ENCODE results near the gene GMDS.

GMDS gene

GRCh38 chr6:1737463-1738311 lies 507.7 kb downstream of the GMDS start:
- in situ Hi-C loops (cut with MboI; ENCODE audit: low pct_unique_long_range_greater_than_20kb, low sequenced_read_pairs) = no loop called here
- DNase-seq = no peak

- DNase-seq = no peak
- in situ Hi-C loops (cut with MboI; ENCODE audit: low pct_unique_long_range_greater_than_20kb, low sequenced_read_pairs) = no loop called here
These were observed 508.9 kb downstream of the GMDS start for GRCh38 chr6:1736346-1737105.

GRCh38 chr6:1735239-1735803 lies 510.1 kb downstream of the GMDS start:
- in situ Hi-C loops (cut with MboI; ENCODE audit: low pct_unique_long_range_greater_than_20kb, low sequenced_read_pairs) = no loop called here
- DNase-seq = no peak

GRCh38 chr6:1730882-1731281 lies 514.5 kb downstream of the GMDS start:
- in situ Hi-C loops (cut with MboI; ENCODE audit: low pct_unique_long_range_greater_than_20kb, low sequenced_read_pairs) = no loop called here

GRCh38 chr6:1729750-1730140 lies 515.7 kb downstream of the GMDS start:
- DNase-seq = no peak
- in situ Hi-C loops (cut with MboI; ENCODE audit: low pct_unique_long_range_greater_than_20kb, low sequenced_read_pairs) = no loop called here

More at GRCh38 chr6:1730882-1731281, 514.5 kb downstream of the GMDS start:
- no peak for DNase-seq

GRCh38 chr6:1729133-1729749 lies 516.2 kb downstream of the GMDS start:
- no peak for DNase-seq
- in situ Hi-C loops (cut with MboI; ENCODE audit: low pct_unique_long_range_greater_than_20kb, low sequenced_read_pairs) = no loop called here

- no peak for DNase-seq
- in situ Hi-C loops (cut with MboI; ENCODE audit: low pct_unique_long_range_greater_than_20kb, low sequenced_read_pairs) = no loop called here
These were observed 519.0 kb downstream of the GMDS start for GRCh38 chr6:1726341-1726768.

- in situ Hi-C loops (cut with MboI; ENCODE audit: low pct_unique_long_range_greater_than_20kb, low sequenced_read_pairs) = no loop called here
- no peak for DNase-seq
These were observed 520.8 kb downstream of the GMDS start for GRCh38 chr6:1724616-1725015.

- in situ Hi-C loops (cut with MboI; ENCODE audit: low pct_unique_long_range_greater_than_20kb, low sequenced_read_pairs) = no loop called here
- no peak for DNase-seq
These were observed 521.3 kb downstream of the GMDS start for GRCh38 chr6:1724124-1724523.

- in situ Hi-C loops (cut with MboI; ENCODE audit: low pct_unique_long_range_greater_than_20kb, low sequenced_read_pairs) = no loop called here
- no peak for DNase-seq
These were observed 522.6 kb downstream of the GMDS start for GRCh38 chr6:1722801-1723200.

GRCh38 chr6:1720620-1721322 lies 524.6 kb downstream of the GMDS start:
- DNase-seq = no peak
- in situ Hi-C loops (cut with MboI; ENCODE audit: low pct_unique_long_range_greater_than_20kb, low sequenced_read_pairs) = no loop called here

GRCh38 chr6:1719922-1720321 lies 525.5 kb downstream of the GMDS start:
- DNase-seq = no peak
- in situ Hi-C loops (cut with MboI; ENCODE audit: low pct_unique_long_range_greater_than_20kb, low sequenced_read_pairs) = no loop called here

- in situ Hi-C loops (cut with MboI; ENCODE audit: low pct_unique_long_range_greater_than_20kb, low sequenced_read_pairs) = no loop called here
- no peak for DNase-seq
These were observed 528.5 kb downstream of the GMDS start for GRCh38 chr6:1716868-1717267.

GRCh38 chr6:1716396-1716795 lies 529.0 kb downstream of the GMDS start:
- no peak for DNase-seq
- in situ Hi-C loops (cut with MboI; ENCODE audit: low pct_unique_long_range_greater_than_20kb, low sequenced_read_pairs) = no loop called here

GRCh38 chr6:1715336-1715735 lies 530.1 kb downstream of the GMDS start:
- no peak for DNase-seq
- in situ Hi-C loops (cut with MboI; ENCODE audit: low pct_unique_long_range_greater_than_20kb, low sequenced_read_pairs) = no loop called here

GRCh38 chr6:1714654-1715053 lies 530.8 kb downstream of the GMDS start:
- in situ Hi-C loops (cut with MboI; ENCODE audit: low pct_unique_long_range_greater_than_20kb, low sequenced_read_pairs) = no loop called here
- DNase-seq = no peak

- no peak for DNase-seq
- in situ Hi-C loops (cut with MboI; ENCODE audit: low pct_unique_long_range_greater_than_20kb, low sequenced_read_pairs) = no loop called here
These were observed 532.3 kb downstream of the GMDS start for GRCh38 chr6:1713016-1713600.

- in situ Hi-C loops (cut with MboI; ENCODE audit: low pct_unique_long_range_greater_than_20kb, low sequenced_read_pairs) = no loop called here
- no peak for DNase-seq
These were observed 533.0 kb downstream of the GMDS start for GRCh38 chr6:1712451-1712850.

GRCh38 chr6:1711136-1711535 lies 534.3 kb downstream of the GMDS start:
- no peak for DNase-seq
- in situ Hi-C loops (cut with MboI; ENCODE audit: low pct_unique_long_range_greater_than_20kb, low sequenced_read_pairs) = no loop called here
